GM12872 (cell line): ENCODE results near the gene GATA2.

ENCODE experiments used
- CTCF ChIP-seq: IDR thresholded peaks from 3 replicates; pipeline ENCODE4 v1.5.1; 2011; ENCODE audit warnings: low read depth, mild to moderate bottlenecking, low read length, moderate library complexity; ENCODE audit not compliant: insufficient read depth

The GATA2 gene

GRCh38 chr3:128492671-128493569 is at the start of gene GATA2:
Gene GATA2, minus strand, starts transcription at chr3:128493201. Its CDS starts 6,170 bp downstream, at chr3:128487031.
- TF ChIP-seq CTCF, result no peak

- TF ChIP-seq CTCF, result no peak
Observed at GRCh38 chr3:128541246-128541645, 48.2 kb upstream of the GATA2 start.

GRCh38 chr3:128539376-128539775 is 46.4 kb upstream of the GATA2 start:
- no peak for TF ChIP-seq CTCF

- no peak for TF ChIP-seq CTCF
Observed at GRCh38 chr3:128537091-128537703, 44.2 kb upstream of the GATA2 start.

GRCh38 chr3:128532012-128532983 is 39.3 kb upstream of the GATA2 start:
- TF ChIP-seq CTCF, result no peak

GRCh38 chr3:128524374-128525299 is 31.6 kb upstream of the GATA2 start:
- no peak for TF ChIP-seq CTCF
